Fibroblast of pulmonary artery (primary cell): ENCODE data around the gene HTR2B.
"Not testable (repeated sequence)": the region's sequence is repeated elsewhere in the genome, so short reads cannot be mapped to it uniquely, and the experiment has no call there.

Source experiments
- DNase-seq: peaks from one replicate; pipeline ENCODE4 v3.0.0-alpha.2; 2010; ENCODE audit warnings: low read depth
- H3K4me3 ChIP-seq: replicated peaks from 2 replicates; pipeline ENCODE4 v1.5.1; 2011; ENCODE audit warnings: low read depth, mild to moderate bottlenecking, control low read depth, low read length, moderate library complexity
- TF ChIP-seq, protein P1 (sequence below): IDR thresholded peaks from 2 replicates; pipeline ENCODE4 v1.5.1; 2011; ENCODE audit warnings: mild to moderate bottlenecking, control low read depth, low read length, inconsistent platforms; ENCODE audit errors: missing control alignments

The HTR2B gene

DNA sequence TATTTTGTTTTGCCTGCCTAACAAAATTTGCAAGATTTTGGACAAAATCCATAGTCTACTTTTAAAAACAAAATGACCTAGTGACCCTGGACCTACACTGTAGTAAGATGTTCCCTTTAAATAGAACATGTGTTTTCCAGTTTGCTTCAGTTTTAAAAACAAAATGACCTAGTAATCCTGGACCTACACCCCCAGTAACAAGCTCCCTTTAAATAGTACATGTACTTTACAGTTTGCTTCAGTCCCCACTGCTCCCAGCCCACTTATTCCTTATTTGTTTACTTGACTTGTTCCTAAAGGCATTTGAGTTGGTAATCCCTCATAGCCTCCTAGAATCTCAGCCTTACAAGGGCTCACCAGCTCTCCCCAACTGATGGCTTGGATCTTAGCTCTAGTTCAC lies 34.5 kb upstream of the HTR2B start:
- TF ChIP-seq, protein P1, sequence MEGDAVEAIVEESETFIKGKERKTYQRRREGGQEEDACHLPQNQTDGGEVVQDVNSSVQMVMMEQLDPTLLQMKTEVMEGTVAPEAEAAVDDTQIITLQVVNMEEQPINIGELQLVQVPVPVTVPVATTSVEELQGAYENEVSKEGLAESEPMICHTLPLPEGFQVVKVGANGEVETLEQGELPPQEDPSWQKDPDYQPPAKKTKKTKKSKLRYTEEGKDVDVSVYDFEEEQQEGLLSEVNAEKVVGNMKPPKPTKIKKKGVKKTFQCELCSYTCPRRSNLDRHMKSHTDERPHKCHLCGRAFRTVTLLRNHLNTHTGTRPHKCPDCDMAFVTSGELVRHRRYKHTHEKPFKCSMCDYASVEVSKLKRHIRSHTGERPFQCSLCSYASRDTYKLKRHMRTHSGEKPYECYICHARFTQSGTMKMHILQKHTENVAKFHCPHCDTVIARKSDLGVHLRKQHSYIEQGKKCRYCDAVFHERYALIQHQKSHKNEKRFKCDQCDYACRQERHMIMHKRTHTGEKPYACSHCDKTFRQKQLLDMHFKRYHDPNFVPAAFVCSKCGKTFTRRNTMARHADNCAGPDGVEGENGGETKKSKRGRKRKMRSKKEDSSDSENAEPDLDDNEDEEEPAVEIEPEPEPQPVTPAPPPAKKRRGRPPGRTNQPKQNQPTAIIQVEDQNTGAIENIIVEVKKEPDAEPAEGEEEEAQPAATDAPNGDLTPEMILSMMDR = no peak
- no peak overlapping the region for H3K4me3 ChIP-seq
- no peak for DNase-seq

DNA sequence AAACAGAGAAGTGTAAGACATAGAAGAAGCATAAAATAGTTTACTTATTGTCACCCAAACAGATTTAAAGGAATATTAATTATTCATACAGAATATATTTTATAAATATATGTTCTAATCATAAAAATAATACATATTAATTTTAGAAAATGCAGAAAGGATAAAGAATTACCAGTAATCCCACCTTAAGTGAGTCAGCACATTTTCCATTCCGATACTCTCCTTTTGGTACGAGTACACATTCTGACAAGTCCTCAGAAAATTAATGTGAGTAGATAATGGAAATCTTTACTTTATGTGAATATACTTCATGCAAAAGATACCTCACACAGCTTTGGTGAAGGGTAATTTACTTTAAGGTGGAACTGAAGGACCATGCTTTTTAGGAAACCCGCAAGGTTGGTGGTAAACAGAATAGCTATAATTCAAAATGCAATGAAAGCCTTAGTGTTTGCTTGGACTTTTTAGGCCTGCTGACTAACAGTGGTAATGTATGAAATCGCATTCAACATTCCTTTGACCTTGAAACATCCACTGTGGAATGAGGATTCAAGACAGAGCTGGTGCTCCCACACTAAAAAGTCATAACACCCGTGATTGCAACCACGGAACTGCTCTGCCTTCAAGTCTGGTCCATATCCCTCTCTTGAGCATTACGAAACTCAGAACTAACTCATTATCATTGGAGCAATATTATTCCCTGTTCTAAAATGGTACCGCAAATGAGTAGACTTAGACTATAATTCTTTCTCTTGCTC lies 28.1 kb upstream of the HTR2B start:
- TF ChIP-seq, protein P1 = no peak
- DNase-seq = peak; percentile 67

DNA sequence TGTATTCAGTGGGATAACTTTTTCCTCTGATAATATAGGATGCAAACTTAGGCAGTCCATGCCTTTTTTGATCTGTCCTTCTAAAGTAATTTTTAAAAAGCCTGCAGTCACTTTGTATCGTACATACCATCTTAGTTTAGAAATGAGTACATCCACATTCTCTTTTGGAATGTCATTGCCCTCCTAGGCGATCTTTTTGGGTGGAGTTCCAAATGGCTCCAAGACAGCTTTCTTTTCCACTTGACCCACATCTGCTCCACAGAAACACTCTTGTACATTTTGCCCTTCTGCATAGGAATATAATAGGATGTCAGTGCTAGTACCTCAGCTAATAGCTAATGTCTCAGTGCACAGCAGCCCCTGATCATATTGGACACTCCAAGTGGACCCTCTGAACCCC lies 21.8 kb upstream of the HTR2B start:
- no peak for DNase-seq
- TF ChIP-seq, protein P1 = no peak
- H3K4me3 ChIP-seq = no peak overlapping the region

More for the DNA sequence above, 28.1 kb upstream of the HTR2B start:
- no peak overlapping the region for H3K4me3 ChIP-seq

DNA sequence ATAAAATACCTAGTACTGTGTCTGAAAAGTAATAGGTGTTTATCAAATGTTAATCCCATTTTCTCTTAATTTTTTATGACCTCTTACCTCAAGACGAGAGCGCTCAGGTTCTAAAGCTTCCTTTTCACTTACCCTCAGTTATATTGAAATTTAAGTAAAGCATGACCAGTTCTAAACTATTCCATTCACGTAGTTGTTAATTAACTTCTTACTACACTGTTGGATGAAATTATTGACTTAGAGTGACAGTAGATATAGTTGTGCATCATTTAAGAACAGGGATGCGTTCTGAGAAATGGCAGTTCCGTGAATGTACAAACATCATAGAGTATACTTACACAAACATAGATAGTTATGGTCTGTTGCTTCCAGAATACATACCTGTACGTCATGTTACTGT lies 20.1 kb upstream of the HTR2B start:
- no peak for DNase-seq
- TF ChIP-seq, protein P1 = no peak
- no peak overlapping the region for H3K4me3 ChIP-seq

DNA sequence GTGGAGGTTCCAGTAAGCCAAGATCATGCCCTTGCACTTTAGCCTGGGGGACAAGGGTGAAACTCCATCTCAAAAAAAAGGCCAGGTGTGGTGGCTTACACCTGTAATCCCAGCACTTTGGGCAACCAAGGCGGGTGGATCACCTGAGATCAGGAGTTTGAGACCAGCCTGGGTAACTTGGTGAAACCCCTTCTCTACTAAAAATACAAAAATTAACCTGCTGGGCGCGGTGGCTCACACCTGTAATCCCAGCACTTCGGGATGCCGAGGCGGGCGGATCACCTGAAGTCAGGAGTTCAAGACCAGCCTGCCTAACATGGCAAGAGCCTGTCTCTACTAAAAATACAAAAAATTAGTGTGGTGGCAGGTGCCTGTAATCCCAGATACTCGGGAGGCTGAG lies 16.0 kb upstream of the HTR2B start:
- H3K4me3 ChIP-seq = not testable (repeated sequence)

DNA sequence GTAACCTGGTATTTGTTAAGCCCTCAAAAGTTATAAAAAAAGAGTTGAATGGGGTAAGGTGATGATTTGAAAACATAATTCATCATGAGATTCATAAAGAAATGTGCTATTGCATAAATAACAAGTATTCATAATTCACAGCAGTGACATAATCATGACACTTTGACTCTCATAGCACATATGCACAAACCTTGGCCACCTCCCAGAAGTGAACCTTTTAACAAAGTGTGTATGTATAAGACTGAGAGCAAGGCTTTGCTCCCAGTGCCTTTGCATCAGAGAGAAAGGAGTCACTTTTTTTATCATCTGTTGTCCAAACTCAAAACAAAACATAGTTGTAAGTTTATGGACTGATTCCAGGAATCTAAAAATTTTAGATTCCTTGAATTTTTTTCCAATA lies 15.0 kb upstream of the HTR2B start:
- TF ChIP-seq, protein P1 = no peak
- no peak for DNase-seq
- no peak overlapping the region for H3K4me3 ChIP-seq

More for the DNA sequence above, 16.0 kb upstream of the HTR2B start:
- not testable (repeated sequence) for DNase-seq

DNA sequence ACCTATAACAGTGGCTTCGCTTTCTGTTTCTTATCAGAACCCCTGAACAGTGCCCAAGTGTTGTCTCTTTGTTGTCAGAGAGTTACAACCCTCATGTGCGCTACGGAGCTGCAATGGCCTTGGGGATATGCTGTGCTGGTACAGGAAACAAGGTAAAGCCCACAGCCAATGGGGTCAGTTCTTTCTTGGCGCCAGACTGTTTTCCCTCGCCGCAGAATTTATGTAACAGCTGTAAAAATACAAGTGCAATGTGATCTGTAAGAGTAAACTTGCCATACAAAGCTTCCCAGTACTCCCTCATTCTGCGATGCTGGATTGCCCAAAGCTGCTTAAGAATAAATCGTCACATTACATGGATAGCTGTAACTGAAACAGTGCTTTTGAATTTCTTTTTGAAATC lies 13.9 kb upstream of the HTR2B start:
- TF ChIP-seq, protein P1 = no peak
- no peak for DNase-seq
- no peak overlapping the region for H3K4me3 ChIP-seq
